ENCODE measurements around the gene STARD13.

Gene STARD13

GRCh38 chr13:33227927-33228647, 57.5 kb downstream of the STARD13 start:
- DNase-seq: no peak

GRCh38 chr13:33224686-33225085, 60.9 kb downstream of the STARD13 start:
- DNase-seq: no peak

GRCh38 chr13:33224191-33224590, 61.4 kb downstream of the STARD13 start:
- no peak for DNase-seq

GRCh38 chr13:33219926-33220325, 65.6 kb downstream of the STARD13 start:
- no peak for DNase-seq

- no peak for DNase-seq
These were observed 67.1 kb downstream of the STARD13 start for GRCh38 chr13:33218426-33218825.

GRCh38 chr13:33218020-33218419, 67.5 kb downstream of the STARD13 start:
- DNase-seq: no peak

- no peak for DNase-seq
These were observed 68.3 kb downstream of the STARD13 start for GRCh38 chr13:33217256-33217655.

- no peak for DNase-seq
These were observed 71.8 kb downstream of the STARD13 start for GRCh38 chr13:33213797-33214196.

GRCh38 chr13:33213024-33213768, 72.4 kb downstream of the STARD13 start:
- no peak for DNase-seq

GRCh38 chr13:33212396-33212795, 73.2 kb downstream of the STARD13 start:
- no peak for DNase-seq

- no peak for DNase-seq
These were observed 75.5 kb downstream of the STARD13 start for GRCh38 chr13:33210090-33210489.

- no peak for DNase-seq
These were observed 77.0 kb downstream of the STARD13 start for GRCh38 chr13:33208290-33209220.

GRCh38 chr13:33207615-33207961, 78.0 kb downstream of the STARD13 start:
- DNase-seq: no peak

GRCh38 chr13:33206945-33207614, 78.5 kb downstream of the STARD13 start:
- DNase-seq: no peak

GRCh38 chr13:33206425-33206824, 79.1 kb downstream of the STARD13 start:
- DNase-seq: no peak

GRCh38 chr13:33205804-33206221, 79.7 kb downstream of the STARD13 start:
- DNase-seq: peak in 1 of 5 experiments; percentile 68

- no peak for DNase-seq
These were observed 80.3 kb downstream of the STARD13 start for GRCh38 chr13:33205224-33205623.

- DNase-seq: peak in 1 of 5 experiments; percentile 63
These were observed 81.2 kb downstream of the STARD13 start for GRCh38 chr13:33204130-33204927.

- DNase-seq: no peak
These were observed 82.8 kb downstream of the STARD13 start for GRCh38 chr13:33202644-33203169.

- no peak for DNase-seq
These were observed 83.9 kb downstream of the STARD13 start for GRCh38 chr13:33201659-33202058.

- no peak for DNase-seq
These were observed 86.2 kb downstream of the STARD13 start for GRCh38 chr13:33199289-33199850.

Data from T-helper 2 cell (primary cell).